ENCODE results near the gene COX6B1.
"Not testable (repeated sequence)": the region's sequence is repeated elsewhere in the genome, so short reads cannot be mapped to it uniquely, and the experiment has no call there.

Gene COX6B1

GRCh38 chr19:35669566-35669965 is 21.4 kb downstream of the COX6B1 start:
- no peak for DNase-seq

- no peak for DNase-seq
These were observed 21.9 kb downstream of the COX6B1 start for GRCh38 chr19:35669974-35670373.

- DNase-seq = no peak
These were observed 22.6 kb downstream of the COX6B1 start for GRCh38 chr19:35670686-35671085.

- DNase-seq = no peak
These were observed 23.7 kb downstream of the COX6B1 start for GRCh38 chr19:35671818-35672217.

GRCh38 chr19:35673121-35673804 is 25.1 kb downstream of the COX6B1 start:
- no peak for DNase-seq

GRCh38 chr19:35675589-35676140 is 27.5 kb downstream of the COX6B1 start:
- no peak for DNase-seq

- no peak for DNase-seq
These were observed 41.7 kb downstream of the COX6B1 start for GRCh38 chr19:35689836-35690235.

GRCh38 chr19:35691106-35691505 is 43.0 kb downstream of the COX6B1 start:
- not testable (repeated sequence) for DNase-seq

- DNase-seq = no peak
These were observed 43.9 kb downstream of the COX6B1 start for GRCh38 chr19:35692010-35692409.

- DNase-seq = no peak
These were observed 45.3 kb downstream of the COX6B1 start for GRCh38 chr19:35693422-35693821.

GRCh38 chr19:35693835-35694599 is 45.9 kb downstream of the COX6B1 start:
- no peak for DNase-seq

- DNase-seq = no peak
These were observed 47.8 kb downstream of the COX6B1 start for GRCh38 chr19:35695895-35696422.

- DNase-seq = no peak
These were observed 48.7 kb downstream of the COX6B1 start for GRCh38 chr19:35696835-35697234.

- peak; percentile 97 for DNase-seq
These were observed 54.3 kb downstream of the COX6B1 start for GRCh38 chr19:35702223-35703012.

GRCh38 chr19:35703343-35703742 is 55.2 kb downstream of the COX6B1 start:
- no peak for DNase-seq

GRCh38 chr19:35704218-35704617 is 56.1 kb downstream of the COX6B1 start, which contains the start of gene ZBTB32:
Gene ZBTB32 (plus strand): TSS chr19:35704558. CDS start chr19:35714627, 10,069 bp downstream.
- no peak for DNase-seq

Data from SHP77 treated with DMSO at 0.1 percent for 48 hours (cell line).